HTR-8/SVneo (cell line): ENCODE measurements around the gene TCF4.

Experiments used
- DNase-seq: peaks from one replicate; pipeline ENCODE4 v3.0.0; 2011; ENCODE audit warnings: low spot score, mixed read lengths; ENCODE audit not compliant: insufficient read length
- FAIRE-seq: peaks from 2 replicates; lab custom pipeline; 2011; peaks lifted over from hg19 to GRCh38; lab: Jason Lieb, UNC

TCF4 gene

GRCh38 chr18:55287935-55288868 lies 299.8 kb downstream of the TCF4 start:
- FAIRE-seq (no peak), DNase-seq (no peak)

GRCh38 chr18:55287149-55287806 lies 300.7 kb downstream of the TCF4 start:
- no peak for FAIRE-seq
- DNase-seq: no peak

GRCh38 chr18:55286257-55286825 lies 301.7 kb downstream of the TCF4 start:
- FAIRE-seq (no peak), DNase-seq (no peak)

- FAIRE-seq (no peak), DNase-seq (no peak)
Observed at GRCh38 chr18:55284614-55285013, 303.4 kb downstream of the TCF4 start.

GRCh38 chr18:55283309-55283708 lies 304.7 kb downstream of the TCF4 start:
- FAIRE-seq (no peak), DNase-seq (no peak)

- no peak for FAIRE-seq
- DNase-seq: no peak
Observed at GRCh38 chr18:55280503-55280902, 307.5 kb downstream of the TCF4 start.

- FAIRE-seq (peak; percentile 9), DNase-seq (peak; percentile 21)
Observed at GRCh38 chr18:55275039-55275901, 312.7 kb downstream of the TCF4 start.

GRCh38 chr18:55272510-55273243 lies 315.3 kb downstream of the TCF4 start:
- no peak for FAIRE-seq

GRCh38 chr18:55269622-55270021 lies 318.4 kb downstream of the TCF4 start:
- DNase-seq (no peak), FAIRE-seq (no peak)

More at GRCh38 chr18:55272510-55273243, 315.3 kb downstream of the TCF4 start:
- no peak for DNase-seq

- no peak for FAIRE-seq
Observed at GRCh38 chr18:55268628-55269275, 319.2 kb downstream of the TCF4 start.

GRCh38 chr18:55268151-55268601 lies 319.8 kb downstream of the TCF4 start:
- DNase-seq (no peak), FAIRE-seq (no peak)

More at GRCh38 chr18:55268628-55269275, 319.2 kb downstream of the TCF4 start:
- DNase-seq: no peak

- no peak for DNase-seq
- no peak for FAIRE-seq
Observed at GRCh38 chr18:55266981-55267380, 321.0 kb downstream of the TCF4 start.

GRCh38 chr18:55265984-55266383 lies 322.0 kb downstream of the TCF4 start:
- FAIRE-seq (no peak), DNase-seq (no peak)

GRCh38 chr18:55265130-55265675 lies 322.8 kb downstream of the TCF4 start:
- no peak for FAIRE-seq

GRCh38 chr18:55264108-55264507 lies 323.9 kb downstream of the TCF4 start:
- DNase-seq: no peak
- FAIRE-seq: no peak

More at GRCh38 chr18:55265130-55265675, 322.8 kb downstream of the TCF4 start:
- no peak for DNase-seq

GRCh38 chr18:55262021-55262560 lies 325.9 kb downstream of the TCF4 start:
- no peak for FAIRE-seq

GRCh38 chr18:55261253-55261652 lies 326.7 kb downstream of the TCF4 start:
- no peak for FAIRE-seq
- DNase-seq: no peak

More at GRCh38 chr18:55262021-55262560, 325.9 kb downstream of the TCF4 start:
- DNase-seq: no peak

- FAIRE-seq: no peak
- DNase-seq: no peak
Observed at GRCh38 chr18:55258088-55258487, 329.9 kb downstream of the TCF4 start.
